ENCODE data around the gene ST6GALNAC3.
A peak's percentile ranks its signal among the peaks of the same experiment; 100 is the strongest.

The ST6GALNAC3 gene

DNA sequence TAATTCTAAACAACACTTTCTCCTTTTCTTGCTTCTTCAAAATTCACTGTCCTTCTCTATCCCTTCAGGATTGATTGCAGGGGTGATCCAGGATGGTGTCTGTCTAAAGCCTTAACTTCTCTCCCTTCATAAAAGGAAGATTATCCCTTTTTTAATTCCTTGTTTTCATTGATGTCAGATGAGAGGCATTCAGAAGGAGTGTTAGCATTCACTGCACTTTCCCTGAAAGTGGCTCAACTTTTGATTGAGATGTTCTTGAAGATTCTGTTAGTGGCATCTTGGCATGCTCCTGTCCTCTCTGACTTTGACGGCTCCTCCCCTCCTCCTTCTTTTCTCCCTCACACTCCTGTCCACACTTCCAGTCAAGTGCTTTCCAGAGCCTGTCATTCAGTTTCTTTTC, 71.6 kb downstream of the ST6GALNAC3 start:
- DNase-seq, result no peak

DNA sequence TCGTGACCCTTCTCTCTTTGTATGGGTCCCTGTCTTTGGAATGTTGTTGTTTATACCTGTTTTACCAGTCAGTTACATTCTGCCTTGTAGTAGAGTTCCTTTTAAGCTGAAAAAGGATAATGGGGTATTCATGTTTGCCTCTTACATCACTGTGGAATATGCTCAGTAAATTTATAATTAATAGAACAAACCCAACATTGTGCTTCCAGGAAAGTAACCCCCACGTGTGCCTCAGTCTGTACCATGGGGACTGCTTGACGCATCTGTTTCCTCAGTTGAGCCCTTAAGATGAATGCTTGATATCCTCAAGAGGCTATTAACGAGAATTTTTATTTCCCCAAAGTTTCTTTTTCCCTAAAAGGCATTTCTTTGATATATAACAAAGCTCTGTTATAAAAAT, 73.4 kb downstream of the ST6GALNAC3 start:
- no peak for DNase-seq

DNA sequence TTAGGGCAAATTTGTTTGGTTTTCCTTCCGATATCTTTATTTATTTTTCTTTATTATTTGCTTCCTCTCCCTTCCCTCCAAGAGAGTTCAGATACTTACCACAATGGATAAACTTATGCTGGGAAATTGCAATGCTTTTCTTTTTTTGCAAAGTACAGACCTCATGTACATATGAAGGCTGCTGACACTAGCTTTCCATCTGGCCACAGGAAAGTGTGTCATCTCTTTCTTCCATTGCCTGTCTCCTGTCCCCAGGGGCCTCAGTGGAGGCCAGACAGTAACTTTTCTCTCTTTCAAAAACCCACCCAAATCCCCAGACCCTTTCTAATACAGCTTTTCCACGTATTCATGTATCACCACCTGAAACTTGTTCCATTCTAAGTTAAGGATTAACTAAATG, 73.9 kb downstream of the ST6GALNAC3 start:
- no peak for DNase-seq

- DNase-seq, result no peak
Observed at GRCh38 chr1:76153841-76154205, 79.3 kb downstream of the ST6GALNAC3 start.

DNA sequence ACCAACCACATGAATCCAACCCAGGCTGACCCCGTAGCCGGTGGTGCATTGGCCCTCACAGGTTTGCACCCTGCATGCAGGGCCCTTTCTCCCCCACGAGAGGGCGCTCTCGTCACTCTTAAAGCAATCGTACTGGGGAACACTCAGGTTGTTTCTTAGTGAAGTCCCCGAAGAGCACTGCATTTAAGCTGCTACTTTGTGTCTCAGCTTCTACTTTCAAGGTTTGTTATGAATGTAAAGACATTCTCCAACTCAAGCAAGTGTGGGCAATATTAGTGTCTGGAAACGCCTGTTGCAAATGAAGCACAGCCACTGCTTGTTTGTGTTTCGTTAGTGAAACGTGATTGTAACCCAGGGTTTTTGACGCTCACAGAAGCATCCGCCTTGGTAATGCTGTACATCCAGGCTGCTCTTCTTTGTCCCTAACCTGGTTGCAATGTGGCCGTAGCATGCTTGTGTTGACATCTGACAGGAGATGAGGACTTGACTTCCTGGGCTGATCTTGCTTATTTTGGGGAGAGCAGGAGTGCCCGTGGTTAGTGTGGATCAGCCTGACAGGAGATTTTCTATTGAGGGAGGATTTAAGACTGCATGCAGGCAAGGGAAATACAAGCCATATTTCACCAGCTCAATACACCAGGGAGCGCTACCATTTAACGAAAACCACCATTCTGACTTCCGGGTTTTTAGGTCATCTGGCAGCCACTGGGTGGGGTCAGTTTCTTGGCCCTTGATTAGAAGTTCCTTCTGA, 79.8 kb downstream of the ST6GALNAC3 start:
- peak; percentile 71 for DNase-seq

GRCh38 chr1:76156987-76157386, 82.4 kb downstream of the ST6GALNAC3 start:
- DNase-seq, result no peak

DNA sequence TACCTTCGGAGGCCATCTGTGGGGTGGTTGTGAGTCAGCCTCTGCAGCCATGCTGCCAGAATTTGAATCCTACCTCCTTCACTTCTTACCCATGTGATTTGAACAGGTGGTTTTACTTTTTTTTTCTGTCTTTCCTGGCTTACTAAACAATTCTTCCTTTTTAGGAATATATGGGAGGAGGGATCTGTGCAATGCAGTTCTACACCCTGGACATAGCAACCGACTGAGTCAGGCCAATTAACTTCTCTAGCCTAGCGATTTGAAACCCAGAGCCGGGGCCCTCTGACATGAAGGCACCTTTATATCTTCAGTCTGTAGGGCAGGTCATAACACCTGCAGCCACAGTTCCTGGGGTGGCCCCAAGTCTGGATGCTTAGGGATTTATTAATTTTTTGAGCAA, 83.6 kb downstream of the ST6GALNAC3 start:
- no peak for DNase-seq

DNA sequence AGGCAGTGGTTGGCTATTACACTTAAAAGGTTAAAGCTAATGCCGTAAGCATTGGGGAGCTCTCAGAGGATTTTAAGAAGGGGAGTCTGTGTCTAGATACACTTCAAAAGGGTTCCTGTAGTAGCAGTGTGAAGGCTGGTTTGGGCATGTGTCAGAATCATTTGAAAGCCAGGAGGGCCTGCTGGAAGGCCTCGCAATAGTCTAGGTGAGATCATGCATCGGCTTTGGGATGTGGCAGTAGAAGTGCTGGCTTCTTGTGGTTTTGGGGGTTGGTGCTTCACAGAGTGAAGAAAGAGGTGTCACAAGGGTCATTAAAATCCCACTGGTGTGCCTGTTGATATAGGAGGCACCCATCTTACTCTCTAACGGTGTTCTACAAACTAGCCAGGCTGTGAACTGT, 85.7 kb downstream of the ST6GALNAC3 start:
- no peak for DNase-seq

DNA sequence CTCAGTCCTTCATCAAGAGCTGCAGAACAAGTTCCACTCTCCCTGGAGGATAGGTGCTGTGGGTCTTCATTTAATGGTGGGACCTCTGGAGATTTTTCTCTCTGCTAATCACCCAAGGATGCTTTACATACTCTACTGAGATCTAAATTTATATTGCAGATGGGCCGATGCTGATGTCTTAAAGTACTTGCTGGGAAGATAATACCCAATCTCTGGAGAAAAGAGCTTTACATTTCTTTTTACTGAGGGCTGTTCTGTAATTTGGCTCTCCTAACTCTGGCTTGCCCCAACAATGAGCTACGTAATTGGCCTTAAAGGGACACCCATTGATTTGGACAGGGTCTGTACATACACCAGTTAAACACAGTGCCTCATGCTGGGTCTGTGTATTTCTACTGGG, 86.9 kb downstream of the ST6GALNAC3 start:
- DNase-seq, result no peak

DNA sequence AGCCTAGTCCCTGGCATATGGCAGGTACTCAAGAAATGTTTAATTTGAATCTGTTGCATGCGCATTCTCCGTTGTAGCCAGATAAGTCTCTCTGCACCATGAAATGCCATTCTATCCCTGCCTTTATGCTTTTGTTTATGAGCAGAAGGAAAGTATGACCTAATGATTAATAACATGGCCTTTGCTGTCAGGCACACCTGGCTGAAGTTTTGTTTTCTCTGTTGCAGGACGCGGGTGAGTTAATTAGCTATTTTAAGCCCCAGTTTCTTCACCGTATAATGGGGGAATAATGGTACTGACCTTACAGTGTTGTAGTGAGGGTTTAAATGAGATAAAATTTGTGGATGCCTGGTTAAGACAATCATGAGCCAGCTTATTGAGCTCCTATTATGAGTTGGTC, 87.7 kb downstream of the ST6GALNAC3 start:
- DNase-seq, result no peak

DNA sequence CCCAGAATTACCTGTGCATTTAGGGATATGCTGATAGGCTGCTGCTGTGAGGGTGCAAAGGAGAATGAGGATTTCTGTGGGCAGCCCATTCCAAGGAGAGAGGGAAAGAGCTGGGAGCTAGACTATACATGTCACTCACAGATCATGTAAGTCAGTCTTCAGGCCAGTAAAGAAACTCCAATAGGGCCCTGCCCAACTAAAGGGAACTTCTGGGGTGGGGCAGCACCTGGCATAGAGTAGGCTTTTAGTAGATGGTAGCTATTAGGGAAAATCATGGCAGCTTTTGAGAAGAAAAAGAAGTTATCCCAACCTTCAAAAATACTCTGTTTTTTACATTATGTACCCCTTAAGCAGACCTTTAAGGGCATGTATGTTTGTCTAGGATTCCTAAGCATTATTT, 89.6 kb downstream of the ST6GALNAC3 start:
- DNase-seq, result no peak

GRCh38 chr1:76170084-76170483, 95.5 kb downstream of the ST6GALNAC3 start:
- DNase-seq, result no peak

DNA sequence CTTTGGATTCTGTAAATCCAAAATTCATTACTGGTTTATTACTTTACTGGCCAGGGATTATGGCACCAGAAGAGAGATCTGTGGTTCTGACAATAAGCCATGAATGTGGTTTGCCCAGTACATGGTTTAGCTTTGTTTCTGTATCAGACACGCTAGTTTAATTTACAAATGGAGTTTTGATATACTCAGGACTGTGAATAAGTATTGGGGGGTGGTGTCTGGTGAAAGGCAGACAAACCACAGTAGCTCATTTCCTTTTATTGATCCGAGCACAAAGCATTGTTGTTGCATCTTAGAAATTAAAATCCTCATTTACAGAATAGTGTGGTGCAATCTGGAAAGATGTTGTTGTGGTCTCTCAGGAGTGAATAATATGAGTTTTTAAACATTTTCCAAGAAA, 96.0 kb downstream of the ST6GALNAC3 start:
- DNase-seq, result no peak

DNA sequence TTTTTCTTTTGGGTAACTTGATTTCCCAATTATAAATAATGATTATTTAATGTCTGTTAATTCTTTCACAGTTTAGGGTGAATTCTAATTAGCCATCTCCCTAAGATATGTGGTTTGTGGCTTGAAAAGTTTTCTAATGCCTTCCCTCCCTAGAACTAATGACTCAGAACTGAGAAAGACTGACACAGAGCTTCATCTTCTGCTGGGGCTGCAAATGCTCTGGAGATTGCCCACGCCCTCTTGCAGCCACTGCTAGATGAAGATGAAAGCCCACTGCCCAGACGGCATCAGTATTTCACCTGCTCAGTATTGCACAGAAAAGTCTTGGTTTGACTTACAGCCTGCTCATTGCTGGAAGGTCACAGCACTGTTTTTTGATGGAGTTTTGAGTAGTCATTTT, 101.5 kb downstream of the ST6GALNAC3 start:
- DNase-seq, result no peak

DNA sequence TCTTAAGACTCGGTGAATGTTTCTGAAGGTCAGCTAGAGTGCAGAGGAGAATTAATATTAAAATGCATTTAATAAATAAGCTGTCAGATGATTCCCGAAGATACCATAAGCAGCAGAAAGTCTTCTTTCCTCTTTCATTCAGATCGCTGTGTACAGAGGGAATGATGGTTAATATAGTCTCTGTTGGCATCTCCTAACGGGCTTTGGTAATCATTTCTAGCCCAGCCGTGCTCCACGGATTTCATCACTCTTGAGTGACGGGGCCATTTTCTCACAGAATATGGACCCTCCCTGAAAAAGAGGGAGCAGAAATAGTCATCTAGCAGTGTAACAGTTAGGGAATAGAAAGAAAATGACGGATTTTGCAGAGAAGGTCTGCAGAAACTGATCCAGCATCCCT, 103.1 kb downstream of the ST6GALNAC3 start:
- DNase-seq, result no peak

GRCh38 chr1:76179219-76179698, 104.7 kb downstream of the ST6GALNAC3 start:
- DNase-seq, result no peak

- DNase-seq, result no peak
Observed at GRCh38 chr1:76185207-76185606, 110.7 kb downstream of the ST6GALNAC3 start.

DNA sequence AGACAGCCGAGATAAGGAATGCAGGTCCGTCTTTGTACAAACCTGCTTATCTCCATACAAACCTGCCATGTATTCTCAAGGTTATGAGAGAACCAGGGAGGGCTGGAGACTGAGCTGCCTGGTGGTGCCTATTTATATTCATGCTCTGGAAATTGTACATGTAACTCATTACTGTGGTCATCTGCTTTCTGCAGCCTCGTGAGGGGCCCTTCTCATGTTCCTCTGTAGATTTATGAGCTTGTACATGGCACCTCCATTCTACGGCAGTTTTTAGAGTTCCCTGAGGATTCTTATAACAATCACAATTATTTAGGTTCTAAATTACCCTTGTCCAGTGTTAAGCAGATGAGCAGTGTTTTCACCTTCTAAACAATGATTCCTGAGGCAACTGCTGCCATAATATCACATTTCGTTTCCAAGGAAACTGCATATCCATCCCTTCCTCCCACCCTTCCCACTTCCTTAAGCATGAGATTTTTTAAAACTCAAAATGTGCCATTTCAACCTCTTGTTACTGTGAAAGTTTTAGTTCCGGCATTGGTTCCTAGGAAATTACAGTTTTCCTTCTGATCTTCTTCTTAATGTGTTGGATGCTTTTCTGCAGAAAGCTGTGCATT, 112.1 kb downstream of the ST6GALNAC3 start:
- DNase-seq, result peak; percentile 75

DNA sequence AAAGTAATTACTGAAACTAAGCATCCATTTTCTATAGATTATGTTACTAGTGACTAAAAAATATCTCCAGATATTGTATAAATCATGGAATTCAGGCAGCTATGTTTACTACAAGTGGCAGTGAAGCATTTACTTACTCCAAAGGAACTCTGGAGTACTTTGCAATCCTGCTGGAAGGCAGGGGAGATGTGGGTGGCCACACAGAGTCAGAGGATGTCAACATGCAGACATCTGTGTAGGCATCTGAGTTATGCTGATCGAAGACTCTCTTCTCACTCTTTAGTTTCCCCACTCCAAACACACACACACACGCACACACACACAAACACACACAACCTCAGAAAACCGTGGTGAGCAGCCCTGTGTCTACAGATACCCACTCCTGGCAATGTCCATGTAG, 112.9 kb downstream of the ST6GALNAC3 start:
- DNase-seq, result no peak

DNA sequence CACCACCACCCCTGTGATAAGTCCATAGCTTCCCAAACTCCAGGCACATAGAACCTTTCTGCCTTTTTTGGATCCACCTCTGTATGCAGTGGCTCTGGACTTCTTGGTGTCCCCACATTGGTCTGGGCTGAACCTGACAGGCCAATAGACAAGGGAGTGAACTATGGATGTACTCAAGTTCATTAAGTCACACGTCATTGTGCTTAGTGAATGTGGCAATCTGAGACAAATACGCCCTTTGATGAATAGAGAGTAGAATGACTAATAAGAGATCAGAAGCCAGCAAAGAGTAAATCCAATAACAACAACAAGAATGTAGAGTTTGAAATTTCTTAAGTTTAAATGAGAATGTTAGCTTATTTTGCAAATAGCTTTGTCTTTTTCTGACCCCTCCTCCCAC, 114.8 kb downstream of the ST6GALNAC3 start:
- no peak for DNase-seq

GRCh38 chr1:76190749-76191424, 116.3 kb downstream of the ST6GALNAC3 start:
- DNase-seq, result peak; percentile 5

DNA sequence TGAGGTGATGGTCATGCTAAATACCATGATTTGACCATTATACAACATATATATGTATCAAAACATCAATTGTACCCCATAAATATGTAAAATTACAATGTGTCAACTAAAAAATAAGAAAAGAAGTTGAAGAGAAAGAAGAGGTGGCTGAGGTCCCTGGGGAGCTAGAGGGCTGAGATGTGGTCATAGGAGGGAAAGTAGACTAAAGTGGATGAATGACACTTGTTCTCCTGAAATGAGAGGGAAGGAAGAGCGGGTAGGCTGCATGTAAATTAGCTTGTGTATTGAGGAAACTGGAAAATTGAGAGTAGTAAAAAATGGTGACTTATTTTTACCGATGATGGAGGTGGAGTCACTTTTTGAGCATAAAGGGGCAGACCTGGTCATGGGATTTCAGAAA, 117.0 kb downstream of the ST6GALNAC3 start:
- DNase-seq, result no peak

DNA sequence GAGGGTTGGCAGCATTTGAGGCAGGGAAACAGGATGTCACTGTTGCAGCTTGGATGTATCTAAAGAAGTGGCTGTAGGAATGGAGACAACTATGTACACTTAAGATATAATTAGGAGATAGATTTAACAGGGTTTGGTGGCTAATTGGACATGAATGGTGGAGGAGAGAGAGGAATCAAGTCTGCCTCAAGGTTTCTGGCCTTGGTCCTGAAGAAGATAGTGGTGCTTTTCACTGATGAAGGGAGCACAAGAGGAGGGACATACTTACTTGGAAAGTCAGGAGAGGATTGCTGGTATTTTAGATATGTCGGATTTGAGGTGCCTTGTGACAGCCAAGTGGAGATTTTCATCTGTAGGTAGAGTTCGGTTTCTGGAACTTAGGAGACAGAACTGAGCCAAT, 123.9 kb downstream of the ST6GALNAC3 start:
- DNase-seq, result no peak

- no peak for DNase-seq
Observed at GRCh38 chr1:76202670-76203069, 128.1 kb downstream of the ST6GALNAC3 start.

Measured in NCI-H69 (cell line).